ENCODE measurements around the gene CHID1.
A peak's percentile ranks its signal among the peaks of the same experiment; 100 is the strongest.

CHID1 gene

DNA sequence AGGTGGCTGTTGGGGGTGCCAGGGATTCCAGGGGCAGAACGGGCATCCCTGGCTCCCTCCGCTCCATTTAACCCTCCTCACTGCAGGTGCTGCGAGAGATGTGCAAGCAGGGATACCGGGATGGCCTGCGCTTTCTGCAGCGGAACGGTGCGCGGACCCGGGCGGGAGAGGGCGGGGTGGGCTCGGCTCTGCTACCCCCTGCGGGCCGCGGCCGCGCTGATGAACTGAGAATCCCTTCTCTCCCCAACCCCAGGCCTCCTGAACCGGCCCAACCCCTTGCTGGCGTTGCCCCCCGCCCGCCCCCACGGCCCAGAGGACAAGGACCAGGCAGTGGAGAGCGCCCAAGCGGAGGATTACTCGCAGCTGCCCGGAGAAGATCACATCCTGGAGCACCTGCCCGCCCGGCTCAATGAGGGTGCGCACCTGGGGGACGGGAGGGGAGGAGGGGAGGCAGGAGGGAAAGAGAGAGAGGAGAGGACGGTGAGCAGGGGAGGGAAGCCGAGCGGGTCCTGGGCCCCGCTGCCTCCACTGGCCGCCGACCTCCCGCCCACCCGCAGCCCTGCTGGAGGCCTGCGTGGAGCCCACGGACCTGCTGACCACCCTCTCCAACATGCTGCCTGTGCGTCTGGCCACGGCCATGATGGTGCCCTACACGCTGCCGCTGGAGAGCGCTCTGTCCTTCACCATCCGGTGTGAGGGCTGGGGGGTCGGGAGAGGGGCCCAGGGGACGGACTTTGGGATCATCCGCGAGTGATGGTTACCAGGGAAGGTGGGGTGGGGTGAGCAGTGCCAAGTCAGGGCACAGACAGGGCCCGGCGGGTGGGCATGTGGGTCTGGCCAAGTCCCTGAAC, 86.9 kb downstream of the CHID1 start:
- DNase-seq (ENCODE audit: low spot score): no peak

DNA sequence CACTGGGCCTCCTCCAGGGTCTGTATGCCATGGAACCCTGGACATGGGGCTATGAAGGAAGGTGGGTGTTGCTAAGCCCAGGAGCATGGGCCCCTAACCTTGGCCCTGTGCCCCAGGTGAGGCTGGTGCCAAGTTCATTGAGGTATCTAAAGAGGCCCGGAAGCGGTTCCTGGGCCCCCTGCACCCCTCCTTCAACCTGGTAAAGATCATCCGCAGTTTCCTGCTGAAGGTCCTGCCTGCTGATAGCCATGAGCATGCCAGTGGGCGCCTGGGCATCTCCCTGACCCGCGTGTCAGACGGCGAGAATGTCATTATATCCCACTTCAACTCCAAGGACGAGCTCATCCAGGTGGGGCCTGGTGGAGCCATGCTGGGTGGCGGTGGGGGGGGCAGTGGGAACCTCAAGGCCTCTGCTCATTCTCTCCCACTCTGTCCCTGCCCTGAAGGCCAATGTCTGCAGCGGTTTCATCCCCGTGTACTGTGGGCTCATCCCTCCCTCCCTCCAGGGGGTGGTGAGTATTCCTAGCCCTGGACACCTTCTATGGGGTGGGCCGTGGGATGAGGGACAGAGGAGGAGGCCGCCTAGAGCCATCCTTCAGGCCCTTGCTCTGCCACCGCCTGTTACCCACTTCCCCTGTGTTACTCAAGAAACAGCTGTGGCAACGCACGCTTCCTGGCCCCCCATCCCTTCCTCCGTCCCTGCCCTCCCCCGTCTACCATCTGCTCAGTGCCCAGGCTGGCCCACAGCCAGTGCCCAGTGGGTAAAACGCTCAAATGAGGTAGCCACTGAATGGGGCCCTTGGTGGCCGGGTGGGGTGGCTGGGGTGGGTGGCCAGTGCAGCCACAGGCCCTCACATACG, 88.9 kb downstream of the CHID1 start:
- no peak for DNase-seq (ENCODE audit: low spot score)

DNA sequence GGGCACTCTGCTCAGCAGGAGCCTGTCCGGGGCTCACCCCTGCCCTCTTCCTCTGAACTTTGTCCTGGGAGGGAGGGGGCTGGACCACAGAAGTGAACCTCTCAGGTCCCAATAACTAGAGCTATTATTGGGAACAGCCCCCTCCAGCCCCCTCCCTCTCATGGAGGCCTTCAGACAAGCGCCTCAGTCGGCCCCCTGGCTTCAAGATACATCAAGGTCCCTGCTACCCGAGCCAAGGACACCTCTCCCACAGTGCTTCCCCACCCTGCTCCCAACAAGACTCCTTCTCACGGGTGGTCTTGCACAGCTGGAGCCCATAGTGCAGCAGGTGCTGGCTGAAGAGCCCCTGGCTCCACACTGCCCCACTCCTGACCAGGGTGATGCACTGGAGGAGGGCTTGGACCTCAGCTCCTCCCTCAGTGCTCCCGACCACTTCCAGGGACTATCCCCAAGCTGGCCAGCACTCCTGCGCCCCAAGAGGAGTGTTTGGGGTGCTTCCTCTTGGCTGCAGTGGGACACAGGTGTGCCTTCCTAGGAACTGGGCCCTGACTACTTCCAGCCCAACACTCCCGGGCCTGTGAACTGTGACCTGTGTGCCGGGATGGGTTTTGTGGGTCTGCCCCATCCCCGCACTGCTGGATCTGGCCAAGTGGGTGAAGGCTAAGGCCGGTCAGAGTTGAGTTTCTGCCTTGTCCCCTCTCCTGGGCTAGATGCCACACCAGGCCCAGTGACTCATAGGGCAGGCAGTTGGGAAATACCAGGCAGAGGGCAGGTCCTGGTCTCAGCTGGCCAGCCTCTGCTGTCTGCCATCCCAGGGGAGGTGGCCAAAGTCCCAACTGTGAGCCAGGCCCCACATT, 89.7 kb downstream of the CHID1 start:
- DNase-seq (ENCODE audit: low spot score): no peak

DNA sequence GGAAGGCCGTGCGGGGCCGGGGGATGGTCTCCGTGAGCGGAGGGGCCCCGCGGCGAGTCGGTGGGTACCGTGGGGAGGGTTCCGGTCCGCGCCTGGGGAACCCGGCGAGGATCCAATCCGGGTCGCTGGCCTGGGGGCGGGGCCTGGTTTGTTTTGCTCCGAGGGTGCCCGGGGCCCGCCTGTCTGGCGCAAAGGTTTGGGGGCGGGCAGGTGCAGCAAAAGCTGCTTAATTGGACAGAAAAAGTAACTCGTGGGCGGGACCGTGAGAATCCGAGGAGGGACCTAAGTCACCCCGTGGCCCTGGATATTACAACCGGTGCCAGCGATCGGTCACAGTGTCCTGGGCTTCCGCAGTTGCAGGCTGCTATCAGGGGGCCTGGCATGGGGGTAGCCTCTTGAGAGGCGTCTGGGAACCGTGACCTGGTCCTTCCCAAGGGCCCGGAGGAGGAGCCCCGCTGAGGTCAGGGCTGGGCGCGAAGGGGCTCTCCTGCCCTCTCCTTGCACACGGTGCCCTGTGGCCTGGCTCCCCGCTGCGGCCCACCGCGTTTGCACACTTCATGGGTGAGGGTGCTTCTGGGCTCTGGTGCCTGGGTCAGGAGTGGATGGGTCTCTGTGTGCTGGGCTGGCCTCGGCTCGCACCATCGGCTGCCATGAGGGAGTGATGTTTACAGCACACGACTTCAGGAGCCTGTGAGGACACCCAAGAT, 90.5 kb downstream of the CHID1 start:
- DNase-seq (ENCODE audit: low spot score): no peak

DNA sequence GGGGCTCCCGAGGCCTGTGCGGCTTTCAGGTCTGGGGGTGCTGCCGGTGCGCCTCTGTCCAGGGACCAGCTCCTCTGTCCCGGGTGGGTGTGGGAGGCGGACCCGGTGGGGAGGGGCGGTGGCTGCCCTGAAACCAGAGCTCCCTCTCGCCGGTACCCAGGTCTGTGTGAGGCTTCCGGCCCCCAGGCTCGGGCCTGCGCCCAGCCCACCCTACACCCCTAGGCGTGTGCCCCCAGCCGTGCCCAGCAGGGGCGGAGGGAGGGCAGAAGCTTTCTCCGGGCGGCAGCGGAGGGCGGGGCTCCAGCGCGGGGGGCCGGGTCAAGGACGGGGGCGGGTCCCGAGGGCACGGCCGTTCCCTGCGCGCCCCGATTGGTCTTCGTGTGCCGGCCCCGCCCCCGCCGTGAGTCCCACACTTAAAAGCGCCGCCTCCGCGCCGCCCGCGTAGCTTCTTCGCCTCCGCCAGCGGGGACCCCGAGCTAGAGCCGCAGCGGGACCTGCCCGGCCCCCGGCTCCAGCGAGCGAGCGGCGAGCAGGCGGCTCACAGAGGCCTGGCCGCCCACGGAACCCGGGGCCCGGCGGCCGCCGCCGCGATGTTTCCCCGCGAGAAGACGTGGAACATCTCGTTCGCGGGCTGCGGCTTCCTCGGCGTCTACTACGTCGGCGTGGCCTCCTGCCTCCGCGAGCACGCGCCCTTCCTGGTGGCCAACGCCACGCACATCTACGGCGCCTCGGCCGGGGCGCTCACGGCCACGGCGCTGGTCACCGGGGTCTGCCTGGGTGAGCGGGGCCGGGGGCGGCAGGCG, 91.3 kb downstream of the CHID1 start:
- peak; percentile 91 for DNase-seq (ENCODE audit: low spot score)

DNA sequence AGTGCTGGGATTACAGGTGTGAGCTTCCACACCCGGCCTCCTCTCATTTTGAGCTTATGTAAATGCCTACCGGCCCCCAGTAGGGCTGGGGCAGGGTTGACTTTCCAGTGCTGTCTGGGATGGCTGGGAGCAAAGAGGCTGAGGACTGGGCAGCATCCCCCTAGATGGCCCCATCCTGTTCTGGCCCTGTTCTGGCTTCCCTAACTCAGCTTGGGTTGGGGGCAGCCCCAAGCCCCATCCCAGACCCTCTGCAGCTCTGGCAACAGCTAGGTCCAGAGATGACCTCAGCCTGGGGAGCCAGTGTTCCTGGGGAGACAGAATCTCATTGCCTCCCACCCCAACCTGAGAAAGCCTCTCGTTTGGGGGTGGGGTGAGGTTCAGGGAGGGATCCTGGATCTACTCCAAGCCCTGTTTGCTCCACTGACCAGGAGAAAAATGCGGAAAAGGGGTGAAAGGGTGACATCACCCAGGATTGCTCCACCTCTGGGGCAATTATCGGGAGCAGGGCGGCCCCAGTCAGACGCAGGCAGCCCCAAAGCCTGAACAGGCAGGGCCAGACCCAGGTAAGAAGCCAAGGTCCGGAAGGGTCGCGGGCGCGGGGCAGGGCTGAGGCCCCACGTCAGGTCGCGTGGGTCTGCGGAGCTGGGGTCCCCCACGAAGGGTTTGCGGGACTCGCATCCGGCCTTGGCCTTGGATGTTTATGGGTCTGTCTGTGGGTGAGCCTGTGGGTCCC, 92.0 kb downstream of the CHID1 start, which contains the start of gene PNPLA2:
PNPLA2 (plus strand) TSS at position 519 of the 733 bp plus-strand sequence. CDS start 805 bp downstream, outside the sequence.
- no peak for DNase-seq (ENCODE audit: low spot score)
